ENCODE measurements around the gene UROC1.

UROC1 gene

GRCh38 chr3:126517291-126517951 is at the start of gene UROC1:
TSS of gene UROC1 (minus strand) at chr3:126517773. CDS start at chr3:126517719, 54 bp downstream.
- no peak for DNase-seq

- DNase-seq = no peak
Measured at GRCh38 chr3:126562737-126563276, 45.2 kb upstream of the UROC1 start.

- DNase-seq = no peak
Measured at GRCh38 chr3:126558336-126559071, 40.9 kb upstream of the UROC1 start, which contains the start of gene C3orf22. TSS of gene C3orf22 (minus strand) at chr3:126558932. CDS start at chr3:126553390, 5,542 bp downstream.

GRCh38 chr3:126557761-126558160 is 40.2 kb upstream of the UROC1 start:
- DNase-seq = no peak

GRCh38 chr3:126557415-126557745 is 39.8 kb upstream of the UROC1 start:
- DNase-seq = no peak

GRCh38 chr3:126556637-126557414 is 39.3 kb upstream of the UROC1 start:
- no peak for DNase-seq

- no peak for DNase-seq
Measured at GRCh38 chr3:126555795-126556636, 38.4 kb upstream of the UROC1 start.

- no peak for DNase-seq
Measured at GRCh38 chr3:126554560-126555525, 37.3 kb upstream of the UROC1 start.

GRCh38 chr3:126553284-126554084 is 35.9 kb upstream of the UROC1 start:
- no peak for DNase-seq

GRCh38 chr3:126552688-126553283 is 35.2 kb upstream of the UROC1 start:
- DNase-seq = no peak

GRCh38 chr3:126551839-126552687 is 34.5 kb upstream of the UROC1 start:
- no peak for DNase-seq

- DNase-seq = peak in 2 of 51 donors; percentile 14 to 19
Measured at GRCh38 chr3:126551121-126551838, 33.7 kb upstream of the UROC1 start.

GRCh38 chr3:126550488-126551051 is 33.0 kb upstream of the UROC1 start:
- no peak for DNase-seq

GRCh38 chr3:126549861-126550487 is 32.4 kb upstream of the UROC1 start:
- no peak for DNase-seq

- no peak for DNase-seq
Measured at GRCh38 chr3:126548556-126549466, 31.2 kb upstream of the UROC1 start.

Data from hypothalamus (tissue), 51 donors.